RWPE2 (cell line): ENCODE measurements around the gene CAPN1.

Source experiments
- ATAC-seq: fragments of 200-7000 bp; cut with Tn5 transposase; 3 replicates; pipeline ENCODE4 v1.9.1; 2021; ENCODE audit warnings: low read depth
- DNase-seq: peaks from one replicate; pipeline ENCODE4 v3.0.0-alpha.2; 2020; ENCODE audit warnings: low spot score
- H3K27ac ChIP-seq: fragments of 450-650 bp; 2 replicates; pipeline ENCODE4 v1.5.1; 2017; ENCODE audit warnings: mild to moderate bottlenecking; ENCODE audit not compliant: poor library complexity, severe bottlenecking
- H3K27me3 ChIP-seq: fragments of 250-450 bp; sonication (Bioruptor Pico); 2 replicates; pipeline ENCODE4 v1.5.1; 2021; ENCODE audit warnings: mild to moderate bottlenecking, moderate library complexity; ENCODE audit not compliant: insufficient read depth, poor library complexity, severe bottlenecking
- H3K36me3 ChIP-seq: fragments of 250-450 bp; sonication (Bioruptor Pico); 2 replicates; pipeline ENCODE4 v1.5.1; 2020; ENCODE audit warnings: low read depth, mild to moderate bottlenecking, moderate library complexity
- H3K4me1 ChIP-seq: fragments of 250-450 bp; sonication (Bioruptor Pico); 2 replicates; pipeline ENCODE4 v1.5.1; 2021; ENCODE audit warnings: mild to moderate bottlenecking, moderate library complexity; ENCODE audit not compliant: insufficient read depth, poor library complexity, severe bottlenecking
- H3K4me3 ChIP-seq: fragments of 250-450 bp; sonication (Bioruptor Pico); 2 replicates; pipeline ENCODE4 v1.5.1; 2021; ENCODE audit warnings: mild to moderate bottlenecking, moderate library complexity; ENCODE audit not compliant: severe bottlenecking
- H3K9me3 ChIP-seq: fragments of 250-450 bp; sonication (Bioruptor Pico); 2 replicates; pipeline ENCODE4 v1.5.1; 2021; ENCODE audit warnings: mild to moderate bottlenecking, moderate library complexity; ENCODE audit not compliant: severe bottlenecking
- CTCF ChIP-seq: fragments of 450-650 bp; IDR thresholded peaks from one replicate; pipeline ENCODE4 v1.5.1; 2017; ENCODE audit warnings: mild to moderate bottlenecking, moderate library complexity; ENCODE audit not compliant: poor library complexity, severe bottlenecking

CAPN1 gene

GRCh38 chr11:65219930-65220213, 38.1 kb downstream of the CAPN1 start:
- no peak for DNase-seq
- Histone ChIP-seq H3K4me1 (peaks cover 2% of the 10 kb centered on the region), H3K36me3 (no peaks in the 10 kb centered on the region), H3K9me3 (no peaks in the 10 kb centered on the region), H3K27ac (no peak overlapping the region), H3K27me3 (no peaks in the 10 kb centered on the region), H3K4me3 (no peak overlapping the region)
- no peak for TF ChIP-seq CTCF
- ATAC-seq = no peak

DNA sequence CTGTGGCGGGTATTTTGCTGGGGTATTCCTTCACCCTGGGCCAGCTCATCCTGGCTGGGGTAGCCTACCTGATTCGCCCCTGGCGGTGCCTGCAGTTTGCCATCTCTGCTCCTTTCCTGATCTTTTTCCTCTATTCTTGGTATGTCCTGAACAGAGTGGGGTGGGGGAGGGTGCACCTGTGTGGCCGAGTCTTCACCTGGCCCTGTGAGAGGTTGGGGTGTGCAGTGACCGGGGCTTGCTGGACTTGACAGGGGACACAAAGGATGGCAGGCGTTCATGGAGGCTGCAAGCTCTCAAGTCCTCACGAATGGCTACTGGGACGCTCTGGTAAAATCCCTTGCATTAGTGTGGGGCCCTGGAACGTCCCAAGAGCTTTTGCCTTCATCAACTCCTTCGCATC, 39.3 kb downstream of the CAPN1 start:
- Histone ChIP-seq H3K36me3 (no peaks in the 10 kb centered on the region), H3K4me1 (peaks cover 8% of the 10 kb centered on the region), H3K27ac (no peak overlapping the region), H3K27me3 (no peaks in the 10 kb centered on the region), H3K9me3 (no peaks in the 10 kb centered on the region), H3K4me3 (no peak overlapping the region)
- ATAC-seq (no peak), DNase-seq (no peak)
- TF ChIP-seq CTCF = no peak

DNA sequence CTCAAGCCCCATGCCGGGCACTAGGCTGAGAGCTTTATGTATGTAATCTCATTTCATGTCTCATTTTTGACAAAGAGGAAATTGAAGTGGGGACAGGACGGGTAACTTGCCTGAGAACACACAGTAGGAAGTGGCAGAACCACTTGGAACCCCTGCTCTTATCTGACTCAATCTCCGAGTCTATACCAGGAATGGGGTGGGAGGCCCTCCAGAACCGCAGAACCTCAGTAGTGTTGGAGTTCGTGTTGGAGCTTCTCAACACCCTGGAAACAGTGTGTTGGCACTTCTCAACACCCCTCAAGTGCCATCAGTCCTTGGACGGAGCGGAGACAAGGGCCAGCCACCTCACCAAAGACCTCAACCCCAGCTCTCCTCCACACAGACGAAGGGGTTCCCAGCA, 41.3 kb downstream of the CAPN1 start:
- no peaks in the 10 kb centered on the region for H3K9me3 ChIP-seq
- H3K4me3 ChIP-seq = no peak overlapping the region
- peaks cover 10% of the 10 kb centered on the region for H3K4me1 ChIP-seq
- H3K27me3 ChIP-seq = no peaks in the 10 kb centered on the region
- TF ChIP-seq CTCF = no peak
- H3K27ac ChIP-seq = no peak overlapping the region
- no peaks in the 10 kb centered on the region for H3K36me3 ChIP-seq
- DNase-seq = no peak
- no peak for ATAC-seq

DNA sequence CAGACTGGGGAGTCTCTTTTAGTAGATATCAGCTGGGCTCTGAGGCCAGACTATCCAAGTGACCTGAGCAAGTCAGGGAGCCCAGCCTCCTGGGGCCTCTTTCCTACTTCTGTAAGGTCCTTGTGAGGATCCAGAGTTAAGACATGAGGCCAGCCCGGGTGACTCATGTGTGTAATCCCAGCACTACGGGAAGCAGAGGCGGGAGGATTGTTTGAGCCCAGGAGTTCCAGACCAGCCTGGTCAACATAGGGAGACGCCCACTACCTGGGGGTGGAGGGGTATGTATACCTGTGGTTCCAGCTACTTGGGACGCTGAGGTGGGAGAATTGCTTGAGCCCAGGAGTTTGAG, 43.2 kb downstream of the CAPN1 start:
- H3K36me3 ChIP-seq = no peaks in the 10 kb centered on the region
- ATAC-seq (peak; percentile 92), DNase-seq (no peak)

More for the DNA sequence above, 43.2 kb downstream of the CAPN1 start:
- peak overlapping the region; percentile 49 for H3K27ac ChIP-seq
- no peaks in the 10 kb centered on the region for H3K9me3 ChIP-seq
- no peaks in the 10 kb centered on the region for H3K27me3 ChIP-seq
- H3K4me3 ChIP-seq = no peak overlapping the region
- H3K4me1 ChIP-seq = peaks cover 10% of the 10 kb centered on the region
- no peak for TF ChIP-seq CTCF
